Measurements from ENCODE around the gene FAM219B.
"Not testable (repeated sequence)": the region's sequence is repeated elsewhere in the genome, so short reads cannot be mapped to it uniquely, and the experiment has no call there.

FAM219B gene, protein sequence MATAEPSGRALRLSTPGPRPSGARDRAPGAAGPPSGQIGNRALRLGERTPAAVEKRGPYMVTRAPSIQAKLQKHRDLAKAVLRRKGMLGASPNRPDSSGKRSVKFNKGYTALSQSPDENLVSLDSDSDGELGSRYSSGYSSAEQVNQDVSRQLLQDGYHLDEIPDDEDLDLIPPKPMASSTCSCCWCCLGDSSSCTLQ

DNA sequence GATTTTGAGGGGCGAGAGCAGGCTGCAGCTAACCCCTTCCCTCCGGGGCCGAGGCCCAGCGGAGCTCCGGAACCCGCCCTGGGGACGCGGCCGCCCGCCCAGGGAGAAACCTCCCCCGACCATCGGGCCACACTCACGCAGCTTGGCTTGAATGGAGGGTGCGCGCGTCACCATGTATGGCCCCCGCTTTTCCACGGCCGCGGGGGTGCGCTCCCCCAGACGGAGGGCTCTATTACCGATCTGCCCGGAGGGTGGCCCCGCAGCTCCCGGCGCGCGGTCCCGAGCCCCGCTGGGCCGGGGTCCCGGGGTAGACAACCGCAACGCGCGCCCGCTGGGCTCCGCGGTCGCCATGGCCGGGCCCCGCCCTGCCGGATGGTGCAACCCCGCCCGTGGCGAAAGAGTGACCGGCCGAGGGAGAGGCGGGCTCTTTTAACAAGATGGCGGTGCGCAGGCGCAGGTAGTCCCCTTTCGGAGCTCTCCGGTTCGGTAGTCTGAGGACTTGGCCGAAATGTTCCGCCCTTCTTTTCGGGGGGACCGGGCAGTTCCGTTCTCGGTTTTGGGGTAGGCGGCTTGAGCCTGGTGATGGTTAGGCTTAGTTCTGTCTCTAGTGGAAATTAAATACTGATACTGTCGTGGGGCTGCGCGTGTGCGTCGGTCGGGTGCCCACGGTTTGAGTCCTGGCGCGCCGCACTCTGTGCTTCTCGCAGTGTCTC lies at the start of gene FAM219B:
FAM219B (minus strand) TSS at position 402 of the 713 bp plus-strand sequence; CDS start at position 351, 51 bp downstream.
- peak; percentile 68 for DNase-seq

DNA sequence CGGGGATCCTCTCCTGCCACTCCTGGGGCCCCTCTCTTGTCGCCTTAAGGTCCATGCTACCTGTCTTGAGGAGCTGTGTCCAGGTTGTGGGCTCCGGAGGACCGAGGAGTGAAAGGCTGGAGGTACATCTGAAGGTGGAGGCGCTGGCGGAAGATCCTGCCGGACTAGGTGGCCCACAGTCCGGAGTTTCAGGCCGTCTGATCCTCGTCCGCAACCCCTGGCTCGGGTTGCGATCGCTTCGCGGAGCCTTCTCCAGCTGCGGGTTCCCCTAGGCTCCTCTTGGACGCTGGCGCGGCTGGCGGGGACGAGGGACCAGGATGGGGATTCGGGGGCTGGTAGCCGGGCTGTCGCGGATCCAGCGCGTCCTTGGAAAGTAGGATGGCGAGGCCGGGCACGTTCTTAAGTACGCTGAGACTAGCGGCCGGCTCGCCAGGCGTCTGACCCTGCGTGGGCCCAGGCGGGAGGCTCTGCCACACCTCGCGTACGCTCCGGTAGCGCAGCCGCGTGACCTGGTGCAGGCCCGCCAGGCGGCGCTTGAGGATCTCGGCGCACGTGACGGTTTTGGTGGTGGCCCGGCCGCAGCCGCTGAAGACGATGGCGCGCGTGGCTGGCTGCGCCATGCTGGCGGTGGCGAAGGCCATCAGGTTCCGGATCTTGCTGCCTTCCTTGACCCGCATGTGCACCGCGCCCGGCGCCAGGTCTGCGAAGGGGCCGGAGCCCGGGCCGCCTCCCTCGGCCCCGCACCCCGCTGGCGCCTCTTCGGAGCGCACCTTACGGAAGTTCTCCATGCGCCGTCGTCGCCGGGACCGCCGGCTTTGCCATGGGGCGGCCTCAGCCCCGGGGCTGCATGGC lies 49.4 kb upstream of the FAM219B start:
- peak; percentile 74 for DNase-seq

DNA sequence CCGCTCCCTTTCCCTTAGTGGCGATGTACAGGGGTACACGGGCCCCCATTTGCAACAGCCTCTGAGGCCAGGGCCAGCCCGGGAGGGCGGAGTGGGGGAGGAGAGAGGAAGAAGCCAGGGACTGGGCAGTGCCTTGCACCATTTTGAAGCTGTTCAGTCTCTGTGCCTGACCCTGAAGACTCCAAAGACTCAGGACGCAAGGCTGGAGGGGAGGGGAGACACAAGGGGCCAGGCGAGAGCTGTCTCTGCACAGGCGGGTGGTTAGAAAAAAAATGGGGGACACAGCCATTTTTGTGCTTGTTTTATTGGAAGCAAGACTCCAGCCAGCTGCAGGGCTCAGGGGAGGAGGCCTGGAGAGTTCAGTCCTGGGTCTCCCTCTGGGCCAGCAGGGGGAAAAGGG lies 48.4 kb upstream of the FAM219B start:
- DNase-seq: no peak

DNA sequence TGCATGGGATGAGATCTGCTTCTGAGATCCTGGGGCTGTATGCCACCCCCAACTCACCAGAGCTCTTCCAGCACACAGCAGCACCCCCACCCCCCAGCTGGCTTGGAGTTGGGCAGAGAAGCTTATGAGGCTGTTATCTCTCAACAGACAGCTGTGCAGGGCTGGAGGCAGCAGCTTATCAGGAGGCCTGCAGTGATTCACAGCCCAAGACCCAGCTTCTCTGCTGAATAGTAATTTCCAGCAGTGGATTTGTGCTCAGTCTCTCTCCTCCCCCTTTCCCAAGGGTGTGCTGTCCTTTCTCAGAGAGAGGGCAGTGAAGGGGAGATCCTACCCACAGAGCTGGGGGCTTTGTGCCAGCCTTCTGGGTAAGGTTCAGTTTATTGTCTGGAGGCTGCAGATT lies 47.9 kb upstream of the FAM219B start:
- no peak for DNase-seq

DNA sequence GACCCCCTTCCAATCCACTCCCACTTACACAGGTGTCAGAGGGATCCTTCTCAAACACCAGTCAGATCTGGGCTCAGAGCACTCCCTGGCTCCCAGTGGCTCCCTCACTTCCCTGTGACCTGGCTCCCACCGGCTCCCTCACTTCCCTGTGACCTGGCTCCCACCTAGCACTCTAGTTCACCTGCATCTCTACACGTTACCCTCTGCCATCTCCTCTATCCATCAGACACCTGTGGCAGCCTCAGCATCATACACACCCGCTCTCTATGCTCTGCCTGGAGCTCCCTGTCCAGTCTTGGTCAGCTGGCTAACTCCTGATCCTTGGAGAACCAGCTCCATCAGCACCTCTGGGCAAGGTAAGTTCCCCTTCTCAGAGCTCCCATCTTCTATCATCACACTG lies 44.4 kb upstream of the FAM219B start:
- DNase-seq: no peak

- DNase-seq: peak; percentile 79
Observed at GRCh38 chr15:74950078-74950908, 43.6 kb upstream of the FAM219B start.

DNA sequence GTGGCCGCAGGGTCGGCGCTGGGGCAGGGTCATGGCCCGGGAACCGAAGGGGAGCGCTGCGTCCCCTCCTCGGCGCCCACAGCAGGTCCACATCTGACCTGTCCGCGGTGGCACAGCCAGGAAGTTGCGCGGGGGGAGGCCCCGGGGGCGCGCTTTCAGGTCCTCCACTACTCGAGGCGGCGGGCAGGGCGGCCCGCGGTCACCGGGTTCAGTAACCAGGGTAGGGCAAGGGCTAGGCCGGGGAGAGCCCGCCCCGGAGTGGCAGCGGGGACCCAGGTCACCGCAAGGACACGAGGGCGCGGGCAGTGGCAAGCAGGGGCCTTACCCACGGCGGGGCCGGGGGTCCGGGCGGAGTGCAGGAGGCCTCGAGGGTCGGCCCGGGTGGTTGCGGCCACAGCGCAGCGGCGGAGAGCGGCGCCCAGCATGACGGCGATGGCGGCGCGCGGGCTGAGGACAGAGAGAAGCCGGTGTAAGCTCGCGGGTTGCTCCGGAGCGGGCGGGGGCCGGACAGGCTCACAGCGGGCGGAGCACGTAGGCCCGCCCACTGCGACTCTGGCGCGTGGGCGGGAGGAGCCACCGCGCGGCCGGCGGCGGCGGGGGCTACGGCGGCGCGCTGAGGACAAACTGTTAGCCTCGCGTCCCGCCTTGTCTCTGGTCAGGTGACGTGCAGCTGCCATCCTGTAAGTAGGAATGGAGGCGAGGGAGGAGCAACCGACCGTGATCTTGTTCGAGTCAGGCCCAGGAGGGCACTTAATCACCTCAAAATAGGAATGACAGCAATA lies 31.1 kb upstream of the FAM219B start, which contains the start of gene COX5A:
COX5A (minus strand) TSS at position 484 of the 782 bp plus-strand sequence; CDS start at position 425, 59 bp downstream.
- peak; percentile 90 for DNase-seq

- DNase-seq: no peak
Observed at GRCh38 chr15:74937272-74937589, 30.6 kb upstream of the FAM219B start.

DNA sequence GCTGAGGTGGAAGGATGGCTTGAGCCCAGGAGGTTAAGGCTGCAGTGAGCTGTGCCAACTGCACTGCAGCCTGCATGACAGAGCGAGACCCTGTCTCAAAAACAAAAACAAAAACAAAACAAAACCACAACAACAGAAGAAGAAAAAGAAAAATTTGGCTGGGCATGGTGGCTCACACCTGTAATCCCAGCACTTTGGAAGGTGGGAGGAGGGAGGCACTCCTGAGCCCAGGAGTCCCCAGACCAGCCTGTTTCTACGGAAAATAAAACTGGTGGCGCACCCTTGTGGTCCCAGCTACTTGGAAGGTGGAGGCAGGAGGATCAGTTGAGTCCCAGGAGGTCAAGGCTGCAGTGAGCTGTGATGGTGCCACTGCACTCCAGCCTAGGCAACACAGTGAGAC lies 28.5 kb upstream of the FAM219B start:
- DNase-seq: not testable (repeated sequence)

GRCh38 chr15:74933573-74933972 lies 26.9 kb upstream of the FAM219B start:
- DNase-seq: no peak

GRCh38 chr15:74928771-74929198 lies 22.1 kb upstream of the FAM219B start:
- no peak for DNase-seq

GRCh38 chr15:74924525-74924924 lies 17.9 kb upstream of the FAM219B start:
- no peak for DNase-seq

DNA sequence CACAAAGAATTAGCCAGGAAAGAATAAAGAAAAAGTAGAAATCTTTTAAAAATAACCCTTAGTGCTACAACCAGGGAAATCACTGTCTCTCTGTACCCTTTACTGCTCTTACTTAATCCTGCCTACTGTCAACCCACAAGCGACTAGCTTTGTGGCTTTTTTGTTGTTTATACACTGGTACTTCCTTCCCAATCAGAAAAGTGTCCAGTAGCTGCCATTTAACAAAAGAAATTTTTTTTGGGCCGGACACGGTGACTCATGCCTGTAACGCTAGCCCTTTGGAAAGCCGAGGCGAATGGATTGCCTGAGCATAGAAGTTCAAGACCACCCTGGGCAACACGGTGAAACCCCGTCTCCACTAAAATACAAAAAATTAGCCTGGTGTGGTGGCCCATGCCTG lies 13.8 kb upstream of the FAM219B start:
- no peak for DNase-seq

DNA sequence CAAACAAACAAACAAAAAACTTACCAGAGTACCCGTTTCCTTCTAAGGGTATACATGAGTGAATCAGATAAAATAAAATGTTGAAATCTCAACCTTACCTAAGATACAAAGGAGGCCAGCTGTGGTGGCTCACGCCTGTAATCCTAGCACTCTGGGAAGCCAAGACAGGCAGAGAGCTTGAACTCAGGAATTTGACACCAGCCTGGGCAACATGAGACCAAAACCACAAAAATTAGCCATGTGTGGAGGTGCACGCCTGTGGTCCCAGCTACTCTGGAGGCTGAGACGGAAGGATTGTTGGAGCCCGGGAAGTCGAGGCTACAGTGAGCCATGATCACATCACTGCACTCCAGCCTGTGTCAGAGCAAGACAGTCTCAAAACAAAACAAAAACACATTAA lies 11.0 kb upstream of the FAM219B start:
- DNase-seq: no peak

DNA sequence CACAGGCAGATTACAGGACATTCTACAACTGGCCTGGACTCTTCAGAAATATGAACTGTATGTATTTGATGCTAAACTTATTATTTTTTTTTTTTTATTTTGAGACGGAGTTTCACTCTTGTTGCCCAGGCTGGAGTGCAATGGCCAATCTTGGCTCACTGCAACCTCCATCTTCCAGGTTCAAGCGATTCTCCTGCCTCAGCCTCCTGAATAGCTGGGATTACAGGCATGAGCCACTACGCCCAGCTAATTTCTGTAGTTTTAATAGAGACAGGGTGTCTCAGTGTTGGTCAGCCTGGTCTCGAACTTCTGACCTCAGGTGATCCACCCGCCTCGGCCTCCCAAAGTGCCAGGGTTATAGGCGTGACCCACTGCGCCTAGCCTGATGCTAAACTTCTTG lies 7.1 kb upstream of the FAM219B start:
- DNase-seq: not testable (repeated sequence)

DNA sequence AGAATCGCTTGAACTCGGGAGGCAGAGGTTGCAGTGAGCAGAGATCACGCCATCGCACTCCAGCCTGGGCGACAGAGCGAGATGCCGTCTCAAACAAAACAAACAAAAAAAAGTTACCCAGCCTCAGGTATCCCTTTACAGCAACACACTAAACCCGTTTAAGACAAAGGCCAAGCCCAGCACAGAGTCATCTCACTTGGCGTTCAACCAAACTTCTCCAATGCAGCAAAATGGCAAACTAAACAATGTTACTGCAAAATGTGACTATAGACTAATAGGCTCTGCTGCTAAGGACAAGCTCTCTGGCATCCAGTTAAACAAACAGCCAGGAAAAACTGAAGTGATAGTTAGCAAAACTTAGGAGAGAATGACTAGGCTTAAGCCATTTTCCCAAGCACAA lies 6.4 kb upstream of the FAM219B start:
- no peak for DNase-seq

GRCh38 chr15:74908635-74909034 lies 2.0 kb upstream of the FAM219B start:
- DNase-seq: no peak

GRCh38 chr15:74907163-74907870 lies 666 bp upstream of the FAM219B start:
- no peak for DNase-seq

- DNase-seq: peak; percentile 33
Observed at GRCh38 chr15:74906067-74906449, 593 bp downstream of the FAM219B start.

- DNase-seq: no peak
Observed at GRCh38 chr15:74904190-74904805, 2.4 kb downstream of the FAM219B start.

- no peak for DNase-seq
Observed at GRCh38 chr15:74903676-74904075, 3.0 kb downstream of the FAM219B start.
